ENCODE results near the gene MPC1. TPM values are rescaled to one million over a fixed set of nuclear protein-coding genes. Genes with fewer than 3 reads are reported as not detected.
"Not testable (repeated sequence)": the region's sequence is repeated elsewhere in the genome, so short reads cannot be mapped to it uniquely, and the experiment has no call there.

Gene MPC1
- total RNA-seq, 1 donor from 2014 or later = 18.1 TPM

DNA sequence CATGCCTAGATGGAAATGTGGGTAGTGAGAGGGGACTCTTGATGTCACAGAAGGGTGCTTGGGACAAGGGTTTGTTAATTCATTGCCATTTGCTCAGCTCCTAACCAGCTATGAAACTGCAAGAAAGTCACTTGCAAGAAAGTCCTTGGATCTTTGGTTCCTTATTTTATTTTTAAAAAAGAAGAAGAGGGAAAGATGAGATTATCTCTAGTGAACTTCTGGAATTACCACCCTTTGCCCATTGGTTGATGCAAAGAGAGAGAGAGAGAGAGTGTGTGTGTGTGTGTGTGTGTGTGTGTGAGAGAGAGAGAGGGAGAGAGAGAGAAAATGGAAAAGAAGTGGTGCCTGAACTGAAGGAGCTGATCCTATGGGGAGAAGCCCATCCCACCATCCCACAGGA is 35.8 kb downstream of the MPC1 start:
- DNase-seq (ENCODE audit: low read depth in 2 of 2) = no peak

GRCh38 chr6:166346449-166346848 is 36.3 kb downstream of the MPC1 start:
- DNase-seq (ENCODE audit: low read depth in 2 of 2) = no peak

DNA sequence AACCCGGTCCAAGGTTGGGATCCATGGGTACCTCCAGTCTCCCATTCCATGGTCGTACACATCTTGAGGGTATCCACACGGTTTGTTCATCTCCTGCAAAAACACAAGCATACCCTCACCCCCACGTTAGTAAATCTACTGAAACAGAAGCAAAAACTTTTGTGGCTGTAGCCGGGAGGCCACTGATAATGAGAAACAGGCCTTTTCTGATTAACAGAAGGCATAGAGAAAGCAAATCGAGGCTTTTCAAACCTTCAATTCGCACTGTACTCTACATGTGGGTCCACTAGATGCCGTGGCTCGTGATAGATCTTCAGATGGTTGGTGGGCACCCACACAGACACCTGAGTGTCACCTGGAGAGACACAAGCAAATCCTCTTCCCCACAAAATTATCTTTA is 37.1 kb downstream of the MPC1 start:
- DNase-seq (ENCODE audit: low read depth in 2 of 2) = not testable (repeated sequence)

DNA sequence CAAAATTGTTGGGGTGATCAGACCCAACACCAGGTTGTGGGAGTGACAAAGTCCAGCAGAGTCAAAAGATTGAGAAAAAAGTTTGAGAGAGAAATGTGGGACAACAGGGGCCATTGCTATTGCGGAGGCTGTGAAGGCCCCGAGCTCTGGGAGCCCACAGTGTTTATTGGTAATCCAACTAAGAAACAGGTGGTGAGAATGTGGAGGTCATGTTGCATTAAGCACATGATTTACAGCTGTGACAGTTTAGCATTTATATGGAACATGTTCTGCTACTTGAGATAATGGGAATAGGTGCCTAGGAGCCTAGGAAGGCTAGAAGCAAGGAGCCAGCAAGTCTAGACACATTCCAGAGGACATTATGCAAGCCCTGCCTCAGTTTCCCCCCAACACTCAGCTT is 37.8 kb downstream of the MPC1 start:
- DNase-seq (ENCODE audit: low read depth in 2 of 2) = not testable (repeated sequence)

- no peak for DNase-seq (ENCODE audit: low read depth in 2 of 2)
Measured at GRCh38 chr6:166344240-166344639, 38.5 kb downstream of the MPC1 start.

DNA sequence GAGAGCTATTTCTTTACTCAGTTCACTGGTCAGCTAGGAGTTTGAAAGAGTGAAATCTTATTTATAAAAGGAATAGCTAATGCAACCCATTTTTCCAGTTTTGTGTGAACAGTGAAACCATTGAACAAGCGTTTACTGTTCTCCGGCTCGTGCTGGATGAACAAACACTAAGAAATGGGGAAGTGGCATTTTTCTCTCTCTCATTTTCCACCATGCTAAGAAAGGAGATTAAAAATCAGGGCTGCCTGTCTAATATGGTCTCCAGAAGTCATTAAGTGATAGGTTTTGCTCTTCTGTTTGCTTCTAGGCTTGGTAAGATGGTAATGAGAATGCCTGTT is 39.6 kb downstream of the MPC1 start:
- DNase-seq (ENCODE audit: low read depth in 2 of 2) = no peak

DNA sequence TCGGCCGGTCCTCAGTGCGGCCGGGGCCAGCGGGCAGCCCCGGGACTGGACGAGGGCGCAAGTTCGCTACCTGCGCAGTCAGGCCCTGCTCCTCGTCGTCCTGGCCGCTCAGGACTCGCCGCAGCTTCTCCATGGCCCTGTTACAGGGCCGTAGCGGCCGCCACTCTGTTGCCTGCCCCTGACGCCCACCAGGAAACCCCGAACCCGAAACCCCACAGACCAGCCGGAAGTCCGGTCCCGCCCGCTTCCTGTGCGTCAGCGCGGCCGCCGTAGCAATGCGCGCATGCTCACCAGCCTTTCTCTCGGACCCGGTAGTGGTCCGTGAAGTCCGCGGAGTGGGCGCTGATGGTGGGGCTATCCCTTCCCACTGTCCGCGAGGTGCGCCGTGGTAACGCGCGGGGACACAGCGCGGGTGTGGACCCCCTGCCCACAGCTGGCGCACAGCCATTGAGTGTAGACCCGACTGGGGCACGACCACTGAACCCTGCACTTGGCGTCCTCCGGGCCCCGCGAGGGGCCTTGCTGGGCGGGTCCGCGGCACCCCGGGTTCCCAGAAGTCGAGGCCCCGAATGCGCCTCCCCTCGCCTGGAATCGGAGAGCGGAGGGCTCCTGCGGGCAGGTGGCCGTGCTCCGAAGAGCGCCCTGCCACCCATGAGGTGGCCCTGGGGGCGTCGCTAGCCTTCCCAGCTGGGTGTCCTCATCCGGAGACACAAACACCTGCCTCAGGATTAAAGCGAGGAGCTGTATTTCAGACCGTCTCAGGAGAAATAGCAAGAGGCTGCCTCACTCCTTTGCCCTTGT is 40.2 kb downstream of the MPC1 start, which contains the start of gene SFT2D1:
Gene SFT2D1, minus strand, starts transcription at position 197 of the 801 bp plus-strand sequence. Its CDS starts 64 bp downstream, at position 133.
- peak; percentile 90 to 94 for DNase-seq (ENCODE audit: low read depth in 2 of 2)

GRCh38 chr6:166341977-166342348 is 40.8 kb downstream of the MPC1 start:
- DNase-seq (ENCODE audit: low read depth in 2 of 2) = peak in 1 of 2 donors; percentile 40

GRCh38 chr6:166341464-166341863 is 41.3 kb downstream of the MPC1 start:
- DNase-seq (ENCODE audit: low read depth in 2 of 2) = peak in 1 of 2 donors; percentile 16

DNA sequence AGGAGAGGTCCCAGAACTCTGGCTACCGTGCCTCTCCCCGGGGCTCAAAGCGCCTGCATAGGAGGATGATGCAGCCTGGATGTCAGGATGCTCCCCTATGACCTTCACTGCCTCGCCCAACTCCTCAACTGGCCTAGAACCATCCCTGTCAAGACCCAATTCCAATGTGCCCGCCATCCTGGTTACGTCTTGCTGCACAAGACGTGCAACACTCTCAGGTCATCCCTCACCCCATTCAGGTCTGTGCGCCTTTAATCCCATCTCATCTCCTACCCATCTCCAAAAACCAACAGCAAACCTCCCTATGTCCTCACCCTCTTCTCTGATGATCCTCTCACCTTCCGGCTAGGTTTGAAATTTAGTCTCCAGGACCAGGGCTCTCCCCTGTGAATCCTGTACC is 43.9 kb downstream of the MPC1 start:
- no peak for DNase-seq (ENCODE audit: low read depth in 2 of 2)

DNA sequence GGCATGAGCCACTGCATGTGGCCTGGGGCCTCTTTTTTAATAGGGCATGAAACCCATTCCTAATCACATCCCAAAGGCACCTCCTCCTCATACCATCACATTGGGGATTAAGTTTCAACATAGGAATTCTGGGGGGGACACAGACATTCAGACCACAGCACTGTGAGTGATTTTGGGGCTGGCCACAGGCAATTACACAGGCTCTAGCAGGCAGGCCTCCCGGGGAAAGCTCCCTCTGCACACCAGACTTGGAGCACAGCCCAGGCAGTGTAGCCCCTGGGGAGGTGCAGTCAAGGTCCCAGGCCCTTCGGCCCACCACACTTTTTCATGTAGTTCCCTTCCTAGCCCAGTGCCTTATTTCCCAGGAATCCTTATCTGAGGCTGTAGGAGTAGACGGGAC is 45.9 kb downstream of the MPC1 start:
- DNase-seq (ENCODE audit: low read depth in 2 of 2) = no peak

DNA sequence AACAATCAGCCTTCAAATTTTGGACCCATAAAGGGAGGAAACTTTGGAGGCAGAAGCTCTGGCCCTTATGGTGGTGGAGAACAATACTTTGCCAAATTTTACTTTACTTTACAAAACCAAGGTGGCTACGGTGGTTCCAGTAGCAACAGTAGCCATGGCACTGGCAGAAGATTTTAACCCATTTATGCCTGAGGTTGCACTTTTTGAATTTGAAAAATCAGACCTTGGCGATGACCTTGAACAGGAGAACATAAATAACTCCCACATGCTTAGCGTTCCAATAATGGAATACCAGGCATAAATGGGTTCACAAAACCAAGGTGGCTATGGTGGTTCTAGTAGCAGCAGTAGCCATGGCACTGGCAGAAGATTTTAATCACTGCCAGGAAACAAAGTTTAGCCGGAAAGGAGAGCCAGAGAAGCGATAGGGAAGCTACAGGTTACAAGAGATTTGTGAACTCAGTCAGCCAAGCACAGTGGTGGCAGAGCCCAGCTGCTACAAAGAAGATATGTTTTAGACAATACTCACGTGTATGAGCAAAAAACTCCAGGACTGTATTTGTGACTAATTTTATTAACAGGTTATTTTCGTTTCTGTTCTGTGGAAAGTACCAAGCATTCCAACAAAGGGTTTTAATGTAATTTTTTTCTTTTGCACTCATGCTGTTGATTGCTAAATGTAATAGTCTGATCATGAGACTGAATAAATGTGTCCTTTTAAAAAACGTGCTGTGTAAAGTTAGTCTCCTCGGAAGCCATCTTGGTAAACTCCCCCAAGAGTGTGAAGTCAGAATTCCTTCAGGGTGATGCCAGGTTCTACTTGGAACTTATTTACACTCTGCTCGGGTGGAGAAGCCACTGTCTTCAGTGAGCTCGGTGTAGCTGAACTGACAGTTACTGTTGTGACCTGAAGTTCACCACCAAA is 47.1 kb downstream of the MPC1 start:
- DNase-seq (ENCODE audit: low read depth in 2 of 2) = no peak

DNA sequence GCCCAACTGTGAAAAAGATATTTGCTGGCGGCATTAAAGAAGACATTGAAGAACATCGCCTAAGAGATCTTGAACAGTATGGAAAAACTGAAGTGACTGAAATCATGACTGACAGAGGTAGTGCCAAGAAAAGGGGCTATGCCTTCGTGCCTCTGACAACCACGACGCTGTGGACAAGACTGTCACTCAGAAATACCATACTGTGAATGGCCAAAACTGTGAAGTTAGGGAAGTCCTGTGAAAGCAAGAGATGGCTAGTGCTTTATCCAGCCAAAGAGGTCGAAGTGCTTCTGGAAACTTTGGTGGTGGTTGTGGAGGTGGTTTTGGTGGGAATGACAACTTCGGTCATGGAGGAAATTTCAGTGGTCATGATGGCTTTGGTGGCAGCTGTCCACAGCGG is 47.9 kb downstream of the MPC1 start:
- DNase-seq (ENCODE audit: low read depth in 2 of 2) = no peak

DNA sequence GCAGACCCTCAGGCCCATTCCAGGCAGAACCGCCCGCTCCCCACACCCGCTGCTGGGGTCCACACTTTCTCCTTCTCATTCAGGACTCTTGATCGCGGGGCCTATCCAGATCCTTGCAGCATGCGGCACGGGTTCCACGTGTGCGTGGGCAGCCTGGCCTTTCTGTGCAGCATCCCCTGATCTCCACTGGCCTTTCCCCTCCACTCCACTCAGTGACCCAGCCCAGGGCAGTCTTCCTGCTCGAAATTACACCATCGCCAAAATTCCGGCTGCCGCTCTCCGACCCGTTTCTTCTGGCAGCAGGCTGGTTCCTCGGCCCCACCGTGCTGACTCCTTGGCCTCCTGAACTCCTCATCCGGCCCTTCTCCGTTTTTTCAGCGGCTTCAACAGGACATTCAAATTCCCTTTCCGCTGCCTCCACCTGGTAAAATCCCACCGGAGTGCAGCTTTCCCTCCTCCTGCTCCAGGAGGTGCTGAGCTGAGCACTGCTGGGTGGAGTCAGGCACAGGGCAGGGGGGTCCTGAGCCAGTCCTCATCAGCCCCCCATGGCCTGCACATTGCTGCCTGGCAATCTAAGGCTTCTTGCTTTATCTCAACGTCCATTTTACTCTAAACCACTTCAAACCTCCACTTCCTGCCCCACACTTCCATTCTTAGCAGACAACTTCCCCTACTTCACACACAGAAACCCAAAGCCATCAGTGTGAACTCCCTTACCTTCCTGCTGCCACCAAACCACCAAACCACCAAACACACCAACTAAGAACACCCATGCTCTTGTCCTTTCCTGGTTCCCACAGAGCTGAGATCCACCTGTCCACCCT is 49.4 kb downstream of the MPC1 start:
- no peak for DNase-seq (ENCODE audit: low read depth in 2 of 2)

GRCh38 chr6:166331503-166332415 is 51.0 kb downstream of the MPC1 start:
- DNase-seq (ENCODE audit: low read depth in 2 of 2) = no peak

GRCh38 chr6:166330612-166331011 is 52.1 kb downstream of the MPC1 start:
- peak; percentile 52 to 58 for DNase-seq (ENCODE audit: low read depth in 2 of 2)

- DNase-seq (ENCODE audit: low read depth in 2 of 2) = no peak
Measured at GRCh38 chr6:166325383-166326042, 57.2 kb downstream of the MPC1 start.

DNA sequence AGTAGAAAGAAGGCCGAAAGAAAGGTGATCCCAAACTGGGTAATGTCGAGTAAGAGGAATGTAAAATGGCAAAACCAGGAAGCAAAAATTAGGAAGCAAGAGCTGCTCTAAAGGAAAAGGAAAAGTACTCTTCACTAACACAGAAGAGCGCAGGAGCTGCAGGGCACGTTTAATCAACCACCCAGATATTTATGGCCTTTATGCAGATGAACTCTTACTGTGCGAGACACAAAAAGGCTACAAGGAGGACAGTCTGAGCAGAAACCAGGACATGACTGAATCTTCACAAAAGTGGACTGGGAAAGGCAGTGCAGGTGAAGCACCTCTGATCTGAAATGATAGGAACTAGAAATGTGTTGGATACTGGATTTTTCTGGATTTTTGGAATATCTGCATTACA is 59.3 kb downstream of the MPC1 start:
- no peak for DNase-seq (ENCODE audit: low read depth in 2 of 2)

- DNase-seq (ENCODE audit: low read depth in 2 of 2) = no peak
Measured at GRCh38 chr6:166318649-166319600, 63.8 kb downstream of the MPC1 start.

Measured in lung microvascular endothelial cell (primary cell).